CD14-positive monocyte (primary cell): Measurements from ENCODE around the gene CLDN7. TPM values are rescaled to one million over a fixed set of nuclear protein-coding genes. Genes with fewer than 3 reads are reported as not detected.

Experiments used
- DNase-seq, 3 donors: peaks; one replicate each; pipeline ENCODE4 v3.0.0-alpha.2; 2011 to 2022
- H2AFZ ChIP-seq: 2 replicates; pipeline ENCODE4 v1.6.0; 2012; ENCODE audit warnings: mild to moderate bottlenecking, low read depth, low read length, inconsistent platforms; ENCODE audit not compliant: insufficient read depth, poor library complexity, severe bottlenecking
- H3K27ac ChIP-seq, 2 donors: 1 replicate in 1 of 2; 2 replicates in 1 of 2; pipeline ENCODE4 v1.5.1; 2012 to 2013; ENCODE audit warnings: low read length in 2 of 2, control low read depth in 1 of 2, inconsistent platforms in 1 of 2, low read depth in 1 of 2, mild to moderate bottlenecking in 1 of 2
- H3K27me3 ChIP-seq, 2 donors: one replicate each; pipeline versions ENCODE4 v1.6.0 to v1.6.1; 2011 to 2013; ENCODE audit warnings: low read length in 2 of 2; ENCODE audit not compliant: control insufficient read depth in 2 of 2, insufficient read depth in 2 of 2
- H3K36me3 ChIP-seq, 2 donors: replicated peaks in 1 of 2; 1 replicate in 1 of 2; 2 replicates in 1 of 2; pipeline versions ENCODE4 v1.5.1 to v1.6.1; 2012 to 2013; ENCODE audit warnings: low read length in 2 of 2, control low read depth in 1 of 2, inconsistent platforms in 1 of 2, mild to moderate bottlenecking in 1 of 2; ENCODE audit not compliant: insufficient read depth in 2 of 2, control insufficient read depth in 1 of 2
- H3K4me1 ChIP-seq, 2 donors: 1 replicate in 1 of 2; 2 replicates in 1 of 2; pipeline versions ENCODE4 v1.5.1 to v1.6.1; 2012 to 2013; ENCODE audit warnings: low read length in 2 of 2, control low read depth in 1 of 2, inconsistent platforms in 1 of 2, mild to moderate bottlenecking in 1 of 2, moderate library complexity in 1 of 2; ENCODE audit not compliant: insufficient read depth in 2 of 2, control insufficient read depth in 1 of 2
- H3K4me2 ChIP-seq: replicated peaks from 2 replicates; pipeline ENCODE3; 2012; ENCODE audit warnings: low read length, moderate library complexity, mild to moderate bottlenecking; ENCODE audit not compliant: poor library complexity, severe bottlenecking; ENCODE audit errors: extremely low read depth
- H3K4me3 ChIP-seq, 3 experiments: fragments of 200-600 bp in 1 of 3; sonication (generic) in 1 of 3; replicated peaks in 1 of 3; 1 replicate in 2 of 3; 2 replicates in 1 of 3; pipeline ENCODE4 v1.5.1; 2011 to 2013; ENCODE audit warnings: low read length in 3 of 3, mild to moderate bottlenecking in 3 of 3, control low read depth in 2 of 3, low read depth in 2 of 3, inconsistent platforms in 1 of 3, moderate library complexity in 1 of 3
- H3K79me2 ChIP-seq: 2 replicates; pipeline ENCODE4 v1.6.0; 2012; ENCODE audit warnings: mild to moderate bottlenecking, control low read depth, inconsistent platforms, low read length, moderate library complexity; ENCODE audit not compliant: insufficient read depth
- H3K9ac ChIP-seq: 2 replicates; pipeline ENCODE4 v1.6.0; 2017; ENCODE audit warnings: low read length, mild to moderate bottlenecking; ENCODE audit not compliant: insufficient read depth, poor library complexity, severe bottlenecking
- H3K9me3 ChIP-seq, 2 donors: replicated peaks in 1 of 2; 1 replicate in 1 of 2; 2 replicates in 1 of 2; pipeline versions ENCODE4 v1.5.1 to v1.6.1; 2012 to 2013; ENCODE audit warnings: low read length in 2 of 2, control low read depth in 1 of 2; ENCODE audit not compliant: control insufficient read depth in 1 of 2, insufficient read depth in 1 of 2
- H4K20me1 ChIP-seq: 2 replicates; pipeline ENCODE4 v1.6.0; 2012; ENCODE audit warnings: mild to moderate bottlenecking, low read length, control low read depth, moderate library complexity; ENCODE audit not compliant: insufficient read depth
- H3K27ac Mint-ChIP-seq, 7 donors: one replicate each; pipeline ENCODE4 v1.8.0; 2020; ENCODE audit warnings: mild to moderate bottlenecking in 7 of 7, mixed read lengths in 7 of 7, moderate library complexity in 6 of 7, inconsistent platforms in 2 of 7
- H3K27me3 Mint-ChIP-seq, 3 donors: one replicate each; pipeline ENCODE4 v1.8.0; 2021 to 2022; ENCODE audit warnings: low read depth in 3 of 3, mild to moderate bottlenecking in 3 of 3, mixed read lengths in 3 of 3, moderate library complexity in 3 of 3, inconsistent platforms in 1 of 3
- H3K36me3 Mint-ChIP-seq, 2 donors: one replicate each; pipeline ENCODE4 v1.8.0; 2020; ENCODE audit warnings: mixed read lengths in 2 of 2, inconsistent platforms in 1 of 2, mild to moderate bottlenecking in 1 of 2
- H3K4me1 Mint-ChIP-seq: one replicate; pipeline ENCODE4 v1.8.0; 2020; ENCODE audit warnings: mild to moderate bottlenecking, mixed read lengths
- H3K4me3 Mint-ChIP-seq, 2 donors: one replicate each; pipeline ENCODE4 v1.8.0; 2020; ENCODE audit warnings: mild to moderate bottlenecking in 2 of 2, mixed read lengths in 2 of 2, moderate library complexity in 1 of 2
- H3K9me3 Mint-ChIP-seq, 7 donors: one replicate each; pipeline ENCODE4 v1.8.0; 2020 to 2022; ENCODE audit warnings: mixed read lengths in 7 of 7, mild to moderate bottlenecking in 6 of 7, moderate library complexity in 6 of 7, inconsistent platforms in 2 of 7
- WGBS: methylation state at CpG from one replicate; pipeline ENCODE4 v1.1.5; 2013; ENCODE audit warnings: missing lambda C conversion rate; ENCODE audit not compliant: insufficient coverage; 5-methylcytosine and 5-hydroxymethylcytosine counted together
- intact Hi-C, 2 donors: fragments of 100-400 bp; cut with micrococcal nuclease; formaldehyde crosslinking; loops; one replicate each; pipeline versions ENCODE4 v1.15.0 to v1.15.1; 2023
- polyA plus RNA-seq, 3 donors: library from polyadenylated mRNA; depleted of rRNA in 1 of 3; unstranded in 2 of 3; stranded (reverse) in 1 of 3; fragments of 300-500 nt in 2 of 3; fragments of >200 nt in 1 of 3; fragmentation: Illumina TruSeq in 2 of 3; gene quantifications; 1 replicate in 2 of 3; 2 replicates in 1 of 3; pipeline ENCODE4 v1.2.3, GENCODE V29; 2012 to 2021
- TF ChIP-seq, protein P1 (sequence below): fragments of 200-600 bp; IDR thresholded peaks from one replicate; pipeline ENCODE4 v1.8.0; 2022; ENCODE audit warnings: antibody characterized with exemption, mild to moderate bottlenecking

Gene CLDN7
- polyA plus RNA-seq, 3 donors: 0.49 to 13.4 (median 2.1) TPM

DNA sequence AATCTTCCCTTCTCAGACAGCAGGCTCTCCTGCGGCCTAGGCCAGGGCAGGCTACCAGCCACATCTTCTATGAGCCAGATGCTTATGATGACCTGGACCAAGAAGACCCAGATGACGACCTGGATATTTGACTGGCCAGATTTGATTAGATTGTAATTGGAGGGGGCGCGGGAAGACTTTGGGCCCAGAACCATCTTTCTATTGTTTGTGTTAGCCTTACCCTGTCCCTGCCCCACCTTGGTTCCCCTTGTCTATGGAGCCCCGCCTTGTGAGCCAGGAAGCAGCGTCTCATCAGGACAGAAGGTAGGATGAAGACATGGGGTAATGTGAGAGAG is 2.8 kb downstream of the CLDN7 start:
- Histone ChIP-seq H3K36me3 (peaks cover 23 to 49% of the 10 kb centered on the region in 2 donors), H3K27ac (no peak overlapping the region), H3K4me1 (peaks cover 31 to 45% of the 10 kb centered on the region in 2 donors), H3K9ac (no peak overlapping the region), H2AFZ (no peak overlapping the region), H3K9me3 (peaks cover 0 to 7% of the 10 kb centered on the region in 2 donors), H3K79me2 (peaks cover 3% of the 10 kb centered on the region), H3K4me2 (no peak overlapping the region), H3K4me3 (no peak overlapping the region), H4K20me1 (no peaks in the 10 kb centered on the region), H3K27me3 (peaks cover 20 to 34% of the 10 kb centered on the region in 2 donors)
- TF ChIP-seq, protein P1, sequence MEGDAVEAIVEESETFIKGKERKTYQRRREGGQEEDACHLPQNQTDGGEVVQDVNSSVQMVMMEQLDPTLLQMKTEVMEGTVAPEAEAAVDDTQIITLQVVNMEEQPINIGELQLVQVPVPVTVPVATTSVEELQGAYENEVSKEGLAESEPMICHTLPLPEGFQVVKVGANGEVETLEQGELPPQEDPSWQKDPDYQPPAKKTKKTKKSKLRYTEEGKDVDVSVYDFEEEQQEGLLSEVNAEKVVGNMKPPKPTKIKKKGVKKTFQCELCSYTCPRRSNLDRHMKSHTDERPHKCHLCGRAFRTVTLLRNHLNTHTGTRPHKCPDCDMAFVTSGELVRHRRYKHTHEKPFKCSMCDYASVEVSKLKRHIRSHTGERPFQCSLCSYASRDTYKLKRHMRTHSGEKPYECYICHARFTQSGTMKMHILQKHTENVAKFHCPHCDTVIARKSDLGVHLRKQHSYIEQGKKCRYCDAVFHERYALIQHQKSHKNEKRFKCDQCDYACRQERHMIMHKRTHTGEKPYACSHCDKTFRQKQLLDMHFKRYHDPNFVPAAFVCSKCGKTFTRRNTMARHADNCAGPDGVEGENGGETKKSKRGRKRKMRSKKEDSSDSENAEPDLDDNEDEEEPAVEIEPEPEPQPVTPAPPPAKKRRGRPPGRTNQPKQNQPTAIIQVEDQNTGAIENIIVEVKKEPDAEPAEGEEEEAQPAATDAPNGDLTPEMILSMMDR: no peak
- peaks cover 28 to 49% (median 46%) of the 10 kb centered on the region in 3 donors for H3K27me3 Mint-ChIP-seq
- WGBS: 100% methylated on average over 3 of the region's 6 CpGs
- DNase-seq: no peak
- no peak overlapping the region for H3K27ac Mint-ChIP-seq
- H3K4me3 Mint-ChIP-seq: no peak overlapping the region
- H3K4me1 Mint-ChIP-seq: peaks cover 38% of the 10 kb centered on the region
- peaks cover 0 to 12% (median 9%) of the 10 kb centered on the region in 7 donors for H3K9me3 Mint-ChIP-seq
- peaks cover 38 to 56% of the 10 kb centered on the region in 2 donors for H3K36me3 Mint-ChIP-seq
- intact Hi-C loops: loop anchor here in 1 of 2 donors (10.0 kb wide), 1 partner anchor 305 kb away; the partner anchor contains the start of gene SENP3

DNA sequence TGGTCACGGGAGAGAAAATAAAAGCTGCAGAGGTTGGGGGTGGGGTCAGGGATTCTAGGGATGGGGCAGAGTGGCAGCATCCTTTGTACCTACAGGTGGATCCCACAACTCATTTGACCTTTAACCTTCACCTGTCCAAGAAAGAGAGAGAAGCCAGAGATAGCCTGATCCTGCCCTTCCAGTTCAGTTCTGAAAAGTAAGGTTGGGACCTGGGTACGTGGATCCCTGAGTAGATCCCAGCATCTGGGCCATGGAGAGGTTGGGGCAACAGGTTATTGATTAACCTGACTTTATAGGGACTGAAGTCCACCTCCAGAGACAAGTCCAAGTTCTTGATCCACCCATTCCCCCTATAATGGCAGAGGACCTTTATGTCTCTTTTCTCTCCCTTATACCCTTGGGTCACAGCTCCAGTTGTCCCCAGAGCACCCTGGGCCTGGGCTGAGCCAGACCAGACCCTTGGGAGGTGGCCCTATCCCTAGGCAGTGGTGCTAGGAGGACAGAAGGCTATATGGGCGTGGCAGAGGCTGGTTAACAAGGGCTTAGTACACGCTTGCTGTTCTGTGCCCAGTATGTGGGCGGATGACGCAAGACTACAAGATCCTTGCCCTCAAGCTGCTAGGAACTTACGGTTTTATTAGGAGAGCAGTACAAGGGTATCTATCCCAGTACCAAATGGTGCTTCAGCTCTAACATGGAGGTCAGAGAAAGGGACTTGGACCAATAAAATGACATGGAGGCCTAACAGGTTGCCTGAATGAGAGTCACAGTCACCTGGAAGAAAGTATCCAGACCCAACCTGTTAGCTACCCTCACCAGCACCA is 3.3 kb downstream of the CLDN7 start:
- Mint-ChIP-seq H3K27ac (no peak overlapping the region), H3K36me3 (peaks cover 41 to 60% of the 10 kb centered on the region in 2 donors), H3K27me3 (peaks cover 22 to 43% (median 40%) of the 10 kb centered on the region in 3 donors), H3K9me3 (peaks cover 0 to 12% (median 9%) of the 10 kb centered on the region in 7 donors), H3K4me1 (peaks cover 36% of the 10 kb centered on the region), H3K4me3 (no peak overlapping the region)
- 46% methylated on average over 5 of the region's 7 CpGs for WGBS
- no peak overlapping the region for H3K4me2 ChIP-seq
- peaks cover 31 to 45% of the 10 kb centered on the region in 2 donors for H3K4me1 ChIP-seq
- no peaks in the 10 kb centered on the region for H4K20me1 ChIP-seq
- H3K36me3 ChIP-seq: peaks cover 26 to 53% of the 10 kb centered on the region in 2 donors
- peaks cover 19 to 29% of the 10 kb centered on the region in 2 donors for H3K27me3 ChIP-seq
- H3K27ac ChIP-seq: no peak overlapping the region
- H3K9me3 ChIP-seq: peaks cover 0 to 7% of the 10 kb centered on the region in 2 donors
- intact Hi-C loops: loop anchor here in 1 of 2 donors (10.0 kb wide), 1 partner anchor 306 kb away; the partner anchor contains the start of gene SENP3
- H2AFZ ChIP-seq: no peak overlapping the region
- no peak overlapping the region for H3K4me3 ChIP-seq
- TF ChIP-seq, protein P1: no peak
- peaks cover 7% of the 10 kb centered on the region for H3K79me2 ChIP-seq
- H3K9ac ChIP-seq: no peak overlapping the region
- no peak for DNase-seq
